ENCODE data around the gene SEPSECS. TPM values are rescaled to one million over a fixed set of nuclear protein-coding genes. Genes with fewer than 3 reads are reported as not detected.
A peak's percentile ranks its signal among the peaks of the same experiment; 100 is the strongest.

Gene SEPSECS
- total and polyA plus RNA-seq, 2 of the 13 experiments (the other 11 are each of a cell fraction or from before 2014, with no cell fraction given), result 9.4 to 14.3 TPM

DNA sequence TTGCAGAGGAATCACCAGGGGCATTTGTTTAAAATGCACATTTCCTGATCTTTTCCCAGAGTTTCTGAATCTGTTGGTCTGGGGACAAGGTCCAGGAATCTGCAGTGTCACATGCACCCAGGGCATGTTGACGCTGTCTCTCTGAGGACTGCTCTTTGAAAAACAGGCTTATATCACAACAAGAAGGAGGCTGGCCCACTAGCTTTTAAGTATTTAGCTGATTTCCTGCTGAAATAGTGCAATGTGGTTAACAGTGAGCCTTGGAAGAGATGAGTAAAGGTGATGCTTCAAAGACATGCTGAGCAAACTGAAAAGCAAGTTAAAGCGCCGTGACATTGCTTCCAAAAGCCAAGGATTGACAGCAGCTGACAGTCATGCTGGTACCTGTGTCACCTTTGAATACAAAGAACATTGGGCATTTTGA, 18.6 kb upstream of the SEPSECS start (continued):
- TF ChIP-seq, protein P1, sequence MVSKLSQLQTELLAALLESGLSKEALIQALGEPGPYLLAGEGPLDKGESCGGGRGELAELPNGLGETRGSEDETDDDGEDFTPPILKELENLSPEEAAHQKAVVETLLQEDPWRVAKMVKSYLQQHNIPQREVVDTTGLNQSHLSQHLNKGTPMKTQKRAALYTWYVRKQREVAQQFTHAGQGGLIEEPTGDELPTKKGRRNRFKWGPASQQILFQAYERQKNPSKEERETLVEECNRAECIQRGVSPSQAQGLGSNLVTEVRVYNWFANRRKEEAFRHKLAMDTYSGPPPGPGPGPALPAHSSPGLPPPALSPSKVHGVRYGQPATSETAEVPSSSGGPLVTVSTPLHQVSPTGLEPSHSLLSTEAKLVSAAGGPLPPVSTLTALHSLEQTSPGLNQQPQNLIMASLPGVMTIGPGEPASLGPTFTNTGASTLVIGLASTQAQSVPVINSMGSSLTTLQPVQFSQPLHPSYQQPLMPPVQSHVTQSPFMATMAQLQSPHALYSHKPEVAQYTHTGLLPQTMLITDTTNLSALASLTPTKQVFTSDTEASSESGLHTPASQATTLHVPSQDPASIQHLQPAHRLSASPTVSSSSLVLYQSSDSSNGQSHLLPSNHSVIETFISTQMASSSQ (IDR thresholded peaks at IDR 0.05; ENCODE audit: low read depth), result no peak; the same call in 1 of the 2 replicates
- TF ChIP-seq, protein P1 (CRISPR knock-in tag; IDR thresholded peaks at IDR 0.05; ENCODE audit: borderline replicate concordance), result no peak
- TF ChIP-seq CCAR2 (optimal IDR thresholded peaks at IDR 0.05; ENCODE audit: low read depth, low read length) (no peak), SALL2 (CRISPR knock-in tag; IDR thresholded peaks at IDR 0.05) (no peak), NR2F1 (CRISPR knock-in tag; IDR thresholded peaks at IDR 0.05) (no peak), ZNF558 (CRISPR knock-in tag; IDR thresholded peaks at IDR 0.05; ENCODE audit: borderline replicate concordance) (no peak), U2AF1 (optimal IDR thresholded peaks at IDR 0.05; ENCODE audit: low read depth, low read length) (no peak), ZFP36L2 (CRISPR knock-in tag; IDR thresholded peaks at IDR 0.05) (no peak), ZNF572 (CRISPR knock-in tag; IDR thresholded peaks at IDR 0.05) (no peak), NR2C2 (CRISPR knock-in tag; IDR thresholded peaks at IDR 0.05; ENCODE audit: borderline replicate concordance) (no peak), ZNF510 (CRISPR knock-in tag; IDR thresholded peaks at IDR 0.05; ENCODE audit: low read depth) (no peak), ELF1 (CRISPR knock-in tag; IDR thresholded peaks at IDR 0.05) (peak; percentile 52; the same call in 1 of the 2 replicates)
- TF ChIP-seq, protein P2, sequence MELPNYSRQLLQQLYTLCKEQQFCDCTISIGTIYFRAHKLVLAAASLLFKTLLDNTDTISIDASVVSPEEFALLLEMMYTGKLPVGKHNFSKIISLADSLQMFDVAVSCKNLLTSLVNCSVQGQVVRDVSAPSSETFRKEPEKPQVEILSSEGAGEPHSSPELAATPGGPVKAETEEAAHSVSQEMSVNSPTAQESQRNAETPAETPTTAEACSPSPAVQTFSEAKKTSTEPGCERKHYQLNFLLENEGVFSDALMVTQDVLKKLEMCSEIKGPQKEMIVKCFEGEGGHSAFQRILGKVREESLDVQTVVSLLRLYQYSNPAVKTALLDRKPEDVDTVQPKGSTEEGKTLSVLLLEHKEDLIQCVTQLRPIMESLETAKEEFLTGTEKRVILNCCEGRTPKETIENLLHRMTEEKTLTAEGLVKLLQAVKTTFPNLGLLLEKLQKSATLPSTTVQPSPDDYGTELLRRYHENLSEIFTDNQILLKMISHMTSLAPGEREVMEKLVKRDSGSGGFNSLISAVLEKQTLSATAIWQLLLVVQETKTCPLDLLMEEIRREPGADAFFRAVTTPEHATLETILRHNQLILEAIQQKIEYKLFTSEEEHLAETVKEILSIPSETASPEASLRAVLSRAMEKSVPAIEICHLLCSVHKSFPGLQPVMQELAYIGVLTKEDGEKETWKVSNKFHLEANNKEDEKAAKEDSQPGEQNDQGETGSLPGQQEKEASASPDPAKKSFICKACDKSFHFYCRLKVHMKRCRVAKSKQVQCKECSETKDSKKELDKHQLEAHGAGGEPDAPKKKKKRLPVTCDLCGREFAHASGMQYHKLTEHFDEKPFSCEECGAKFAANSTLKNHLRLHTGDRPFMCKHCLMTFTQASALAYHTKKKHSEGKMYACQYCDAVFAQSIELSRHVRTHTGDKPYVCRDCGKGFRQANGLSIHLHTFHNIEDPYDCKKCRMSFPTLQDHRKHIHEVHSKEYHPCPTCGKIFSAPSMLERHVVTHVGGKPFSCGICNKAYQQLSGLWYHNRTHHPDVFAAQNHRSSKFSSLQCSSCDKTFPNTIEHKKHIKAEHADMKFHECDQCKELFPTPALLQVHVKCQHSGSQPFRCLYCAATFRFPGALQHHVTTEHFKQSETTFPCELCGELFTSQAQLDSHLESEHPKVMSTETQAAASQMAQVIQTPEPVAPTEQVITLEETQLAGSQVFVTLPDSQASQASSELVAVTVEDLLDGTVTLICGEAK (IDR thresholded peaks at IDR 0.05), result no peak
- TF ChIP-seq, protein P2 (CRISPR knock-in tag; IDR thresholded peaks at IDR 0.05), result no peak
- TF ChIP-seq, protein P3, sequence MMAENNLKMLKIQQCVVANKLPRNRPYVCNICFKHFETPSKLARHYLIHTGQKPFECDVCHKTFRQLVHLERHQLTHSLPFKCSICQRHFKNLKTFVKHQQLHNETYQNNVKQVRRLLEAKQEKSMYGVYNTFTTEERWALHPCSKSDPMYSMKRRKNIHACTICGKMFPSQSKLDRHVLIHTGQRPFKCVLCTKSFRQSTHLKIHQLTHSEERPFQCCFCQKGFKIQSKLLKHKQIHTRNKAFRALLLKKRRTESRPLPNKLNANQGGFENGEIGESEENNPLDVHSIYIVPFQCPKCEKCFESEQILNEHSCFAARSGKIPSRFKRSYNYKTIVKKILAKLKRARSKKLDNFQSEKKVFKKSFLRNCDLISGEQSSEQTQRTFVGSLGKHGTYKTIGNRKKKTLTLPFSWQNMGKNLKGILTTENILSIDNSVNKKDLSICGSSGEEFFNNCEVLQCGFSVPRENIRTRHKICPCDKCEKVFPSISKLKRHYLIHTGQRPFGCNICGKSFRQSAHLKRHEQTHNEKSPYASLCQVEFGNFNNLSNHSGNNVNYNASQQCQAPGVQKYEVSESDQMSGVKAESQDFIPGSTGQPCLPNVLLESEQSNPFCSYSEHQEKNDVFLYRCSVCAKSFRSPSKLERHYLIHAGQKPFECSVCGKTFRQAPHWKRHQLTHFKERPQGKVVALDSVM (CRISPR knock-in tag; IDR thresholded peaks at IDR 0.05), result no peak
